Coronary artery (tissue), 2 donors: ENCODE data around the gene ZNF578.
"Not testable (repeated sequence)": the region's sequence is repeated elsewhere in the genome, so short reads cannot be mapped to it uniquely, and the experiment has no call there.

Experiments
- DNase-seq: peaks from one replicate; pipeline ENCODE4 v3.0.0-alpha.2; 2017; ENCODE audit warnings: low spot score
- H3K27ac ChIP-seq, 2 donors: fragments of 200-600 bp; sonication (generic); one replicate each; pipeline ENCODE4 v1.5.1; 2016 to 2019
- H3K4me3 ChIP-seq: fragments of 200-600 bp; sonication (generic); 2 replicates; pipeline ENCODE4 v1.5.1; 2016; ENCODE audit warnings: mild to moderate bottlenecking, moderate library complexity
- CTCF ChIP-seq: fragments of 200-600 bp; sonication (generic); IDR thresholded peaks from one replicate; pipeline ENCODE4 v1.5.1; 2019; ENCODE audit warnings: antibody characterized with exemption

Gene ZNF578

GRCh38 chr19:52557231-52557995, 104.1 kb downstream of the ZNF578 start:
- Histone ChIP-seq H3K4me3 (no peak overlapping the region), H3K27ac (no peak overlapping the region)
- DNase-seq = no peak
- no peak for TF ChIP-seq CTCF

GRCh38 chr19:52558732-52559445, 105.5 kb downstream of the ZNF578 start:
- not testable (repeated sequence) for H3K27ac ChIP-seq, H3K4me3 ChIP-seq, DNase-seq

GRCh38 chr19:52561611-52562010, 108.3 kb downstream of the ZNF578 start:
- not testable (repeated sequence) for H3K4me3 ChIP-seq, H3K27ac ChIP-seq, DNase-seq
